Endothelial cell of umbilical vein (primary cell): ENCODE data around the gene RNF186. TPM values are rescaled to one million over a fixed set of nuclear protein-coding genes. Genes with fewer than 3 reads are reported as not detected.

Experiments
- BruUV-seq: library from RNA; stranded (reverse); fragments of 400-500 nt; replicated peaks from 2 replicates; lab custom pipeline; 2021; lab: Mats Ljungman, UMichigan
- CTCF ChIA-PET: fragments of 300-600, 350-600 bp; sonication (Branson Sonifier 250); formaldehyde crosslinking; loops from one replicate; lab custom pipeline; 2021; ENCODE audit warnings: antibody characterized with exemption, inconsistent platforms; lab: Charles Lee
- POLR2A ChIA-PET: fragments of 300-600, 350-600 bp; sonication (Branson Sonifier 250); formaldehyde crosslinking; loops from one replicate; lab custom pipeline; 2021; ENCODE audit warnings: antibody characterized with exemption, inconsistent platforms; lab: Charles Lee
- DNase-seq: peaks from one replicate; pipeline ENCODE4 v3.0.0-alpha.2; 2011; ENCODE audit warnings: low read depth, low spot score
- FAIRE-seq: peaks from 2 replicates; lab custom pipeline; 2011; peaks lifted over from hg19 to GRCh38; lab: Jason Lieb, UNC
- H2AFZ ChIP-seq: 2 replicates; pipeline ENCODE4 v1.6.0; 2012; ENCODE audit warnings: low read depth, low read length, control low read depth, inconsistent platforms
- H3K27ac ChIP-seq: 2 replicates; pipeline ENCODE4 v1.5.1; 2011; ENCODE audit warnings: low read depth, mild to moderate bottlenecking, control low read depth, low read length, moderate library complexity; ENCODE audit not compliant: insufficient read depth
- H3K27me3 ChIP-seq, 2 experiments: 2 replicates each; pipeline versions ENCODE4 v1.6.0 to v1.6.1; 2011; ENCODE audit warnings: low read length in 2 of 2, mixed read lengths in 1 of 2; ENCODE audit not compliant: control insufficient read depth in 2 of 2, insufficient read depth in 2 of 2
- H3K36me3 ChIP-seq, 2 experiments: 2 replicates in 1 of 2; 3 replicates in 1 of 2; pipeline ENCODE4 v1.5.1; 2011; ENCODE audit warnings: low read length in 2 of 2, mild to moderate bottlenecking in 1 of 2, moderate library complexity in 1 of 2; ENCODE audit not compliant: control insufficient read depth in 2 of 2, insufficient read depth in 2 of 2; ENCODE audit errors: extremely low read depth in 1 of 2
- H3K4me1 ChIP-seq: 3 replicates; pipeline ENCODE4 v1.5.1; 2011; ENCODE audit warnings: mild to moderate bottlenecking, low read length; ENCODE audit not compliant: control insufficient read depth, insufficient read depth; ENCODE audit errors: extremely low read depth
- H3K4me2 ChIP-seq: 2 replicates; pipeline ENCODE4 v1.6.1; 2011; ENCODE audit warnings: low read length, control low read depth, mixed read lengths; ENCODE audit not compliant: insufficient read depth
- H3K4me3 ChIP-seq, 3 experiments: fragments of 200-600 bp in 1 of 3; sonication (generic), shearing (Covaris generic) in 1 of 3; replicated peaks in 1 of 3; 2 replicates each; pipeline ENCODE4 v1.5.1; 2011 to 2016; ENCODE audit warnings: control low read depth in 3 of 3, low read length in 3 of 3, mild to moderate bottlenecking in 2 of 3, inconsistent platforms in 1 of 3, low read depth in 1 of 3, moderate library complexity in 1 of 3; ENCODE audit not compliant: insufficient read depth in 1 of 3
- H3K79me2 ChIP-seq: 2 replicates; pipeline ENCODE4 v1.6.0; 2012; ENCODE audit warnings: low read length, inconsistent platforms; ENCODE audit not compliant: control insufficient read depth, insufficient read depth
- H3K9ac ChIP-seq: replicated peaks from 2 replicates; pipeline ENCODE3; 2011; ENCODE audit warnings: low read length, control low read depth; ENCODE audit not compliant: insufficient read depth; ENCODE audit errors: extremely low read depth
- H3K9me1 ChIP-seq: replicated peaks from 3 replicates; pipeline ENCODE4 v1.6.0; 2011; ENCODE audit warnings: mild to moderate bottlenecking, low read length; ENCODE audit not compliant: control insufficient read depth, insufficient read depth; ENCODE audit errors: extremely low read depth
- H3K9me3 ChIP-seq: replicated peaks from 2 replicates; pipeline ENCODE4 v1.5.1; 2012; ENCODE audit warnings: low read length, inconsistent platforms; ENCODE audit not compliant: control insufficient read depth, insufficient read depth
- H4K20me1 ChIP-seq: replicated peaks from 2 replicates; pipeline ENCODE3; 2011; ENCODE audit warnings: mild to moderate bottlenecking, low read length; ENCODE audit not compliant: control insufficient read depth, insufficient read depth; ENCODE audit errors: extremely low read depth
- CTCF ChIP-seq, 2 donors: IDR thresholded peaks; 1 replicate in 1 of 2; 2 replicates in 1 of 2; pipeline ENCODE4 v1.5.1; 2011; ENCODE audit warnings: low read length in 2 of 2, mild to moderate bottlenecking in 2 of 2, moderate library complexity in 2 of 2, control low read depth in 1 of 2, inconsistent platforms in 1 of 2, low read depth in 1 of 2; ENCODE audit not compliant: insufficient read depth in 1 of 2; ENCODE audit errors: extremely low read depth in 1 of 2
- EZH2 ChIP-seq: IDR thresholded peaks from 2 replicates; pipeline ENCODE4 v1.6.1; 2012; ENCODE audit warnings: borderline replicate concordance, low read depth, mild to moderate bottlenecking, moderate library complexity, low read length, inconsistent platforms; ENCODE audit not compliant: severe bottlenecking
- FOS ChIP-seq: IDR thresholded peaks from 2 replicates; pipeline ENCODE4 v1.6.1; 2011; ENCODE audit warnings: mild to moderate bottlenecking, low read length, moderate library complexity, borderline replicate concordance; ENCODE audit not compliant: insufficient read depth
- GATA2 ChIP-seq: IDR thresholded peaks from 2 replicates; pipeline ENCODE4 v1.7.0; 2011; ENCODE audit warnings: low read depth, mild to moderate bottlenecking, moderate library complexity, mixed read lengths, low read length; ENCODE audit not compliant: insufficient read length, insufficient read depth
- JUN ChIP-seq: IDR thresholded peaks from 2 replicates; pipeline ENCODE4 v1.6.1; 2011; ENCODE audit warnings: borderline replicate concordance, low read depth; ENCODE audit not compliant: insufficient read length, insufficient read depth
- MAX ChIP-seq: IDR thresholded peaks from 2 replicates; pipeline ENCODE4 v1.6.1; 2011; ENCODE audit not compliant: insufficient read depth, insufficient read length
- MYC ChIP-seq: IDR thresholded peaks from one replicate; pipeline ENCODE4 v1.6.1; 2011; ENCODE audit warnings: mild to moderate bottlenecking, low read depth, low read length
- POLR2A ChIP-seq: IDR thresholded peaks from 2 replicates; pipeline ENCODE4 v1.6.1; 2012; ENCODE audit warnings: low read depth, mild to moderate bottlenecking, control low read depth, low read length
- POLR2AphosphoS5 ChIP-seq: IDR thresholded peaks from 2 replicates; pipeline ENCODE4 v1.6.1; 2012; ENCODE audit warnings: low read depth, mild to moderate bottlenecking, control low read depth, low read length, moderate library complexity; ENCODE audit not compliant: insufficient read depth
- dilution Hi-C: fragments of 300-500 bp; cut with MboI; formaldehyde crosslinking; loops from one replicate; pipeline ENCODE4 v1.15.0; 2019; ENCODE audit warnings: low sequenced_read_pairs; ENCODE audit not compliant: extremely low pct_ligation_motif_present
- intact Hi-C: fragments of 100-400 bp; cut with micrococcal nuclease; formaldehyde crosslinking; loops from one replicate; pipeline ENCODE4 v1.10.0; 2022
- polyA plus RNA-seq, 4 experiments: library from polyadenylated mRNA; depleted of rRNA in 3 of 4; stranded (reverse) in 3 of 4; unstranded in 1 of 4; fragments of >200 nt; gene quantifications; 2 replicates each; pipeline versions ENCODE4 v1.2.1 to v1.2.3, GENCODE V29; 2011 to 2012; ENCODE audit warnings: missing spikeins in 1 of 4
- total RNA-seq: library from RNA; stranded (reverse); gene quantifications from 2 replicates; pipeline ENCODE4 v1.2.3, GENCODE V29; 2021

The RNF186 gene
- total and polyA plus RNA-seq, 2 donors (not counting 3 experiments of a cell fraction or from before 2014, with no cell fraction given) = not detected

- Histone ChIP-seq H3K4me2 (no peak overlapping the region), H4K20me1 (no peaks in the 10 kb centered on the region), H3K79me2 (no peaks in the 10 kb centered on the region), H3K9ac (no peak overlapping the region), H3K27ac (no peak overlapping the region), H3K9me3 (no peaks in the 10 kb centered on the region), H3K36me3 (no peaks in the 10 kb centered on the region), H3K4me1 (no peaks in the 10 kb centered on the region), H3K9me1 (no peaks in the 10 kb centered on the region), H3K4me3 (no peak overlapping the region), H3K27me3 (peaks cover 3 to 6% of the 10 kb centered on the region in 2 experiments), H2AFZ (no peak overlapping the region)
- FAIRE-seq (no peak), DNase-seq (no peak)
- POLR2A ChIA-PET = no interaction called here
- intact Hi-C loops = no loop called here
- CTCF ChIA-PET = no interaction called here
- TF ChIP-seq POLR2A (no peak), POLR2AphosphoS5 (no peak)
- no TSS peak for BruUV-seq
- dilution Hi-C loops = no loop called here
Observed at GRCh38 chr1:19859876-19860275, 44.8 kb upstream of the RNF186 start.

GRCh38 chr1:19858893-19859292 lies 43.8 kb upstream of the RNF186 start:
- BruUV-seq = no TSS peak
- no peak overlapping the region for H3K4me2 ChIP-seq
- intact Hi-C loops = no loop called here

More at GRCh38 chr1:19858893-19859292, 43.8 kb upstream of the RNF186 start:
- H3K27ac ChIP-seq = no peak overlapping the region
- no peaks in the 10 kb centered on the region for H3K36me3 ChIP-seq
- ChIA-PET CTCF (no interaction called here), POLR2A (no interaction called here)
- H3K4me3 ChIP-seq = no peak overlapping the region
- DNase-seq (no peak), FAIRE-seq (no peak)
- peaks cover 3 to 6% of the 10 kb centered on the region in 2 experiments for H3K27me3 ChIP-seq
- TF ChIP-seq MAX = no peak
- TF ChIP-seq MYC = no peak
- TF ChIP-seq EZH2 = no peak
- no peak for TF ChIP-seq GATA2
- no peak for TF ChIP-seq JUN
- no peak for TF ChIP-seq FOS
- TF ChIP-seq CTCF (IDR thresholded peaks at IDR 0.05; ENCODE audit: extremely low read depth in 1 of 2, insufficient read depth in 1 of 2, low read depth in 1 of 2, low read length in 2 of 2) = no peak
- TF ChIP-seq POLR2AphosphoS5 = no peak
- no peak for TF ChIP-seq POLR2A
- H3K9me3 ChIP-seq = no peaks in the 10 kb centered on the region
- no peaks in the 10 kb centered on the region for H3K4me1 ChIP-seq
- H2AFZ ChIP-seq = no peak overlapping the region
- H3K79me2 ChIP-seq = no peaks in the 10 kb centered on the region
- H3K9ac ChIP-seq = no peak overlapping the region
- no peaks in the 10 kb centered on the region for H3K9me1 ChIP-seq
- H4K20me1 ChIP-seq = no peaks in the 10 kb centered on the region
- dilution Hi-C loops = no loop called here
